DMS79 treated with DMSO at 0.1 percent for 48 hours (cell line): ENCODE data around the gene ITGA5.

Experiments used
- DNase-seq: peaks from one replicate; lab custom pipeline; 2025; lab: John Stamatoyannopoulos, UW

The ITGA5 gene

GRCh38 chr12:54352022-54352531 lies 67.0 kb downstream of the ITGA5 start:
- peak; percentile 64 for DNase-seq

GRCh38 chr12:54351341-54351740 lies 67.7 kb downstream of the ITGA5 start:
- DNase-seq = no peak

- DNase-seq = no peak
Observed at GRCh38 chr12:54350743-54351142, 68.3 kb downstream of the ITGA5 start.

- DNase-seq = no peak
Observed at GRCh38 chr12:54349679-54350078, 69.4 kb downstream of the ITGA5 start.

GRCh38 chr12:54349036-54349435 lies 70.0 kb downstream of the ITGA5 start:
- DNase-seq = no peak
